CD4-positive, alpha-beta T cell (primary cell): Measurements from ENCODE around the gene TREML1. TPM values are rescaled to one million over a fixed set of nuclear protein-coding genes. Genes with fewer than 3 reads are reported as not detected.

Experiments
- ATAC-seq: fragments of 200-7000 bp; cut with Tn5 transposase; one replicate; pipeline ENCODE4 v1.10.0; 2022; ENCODE audit warnings: mild to moderate bottlenecking; ENCODE audit not compliant: poor library complexity
- CTCF ChIA-PET: fragments of 350-600 bp; sonication (Branson Sonifier 250); formaldehyde crosslinking; loops from one replicate; lab custom pipeline; 2021; ENCODE audit warnings: antibody characterized with exemption, inconsistent platforms; lab: Charles Lee
- POLR2A ChIA-PET: fragments of 350-600 bp; sonication (Branson Sonifier 250); formaldehyde crosslinking; loops from one replicate; lab custom pipeline; 2021; ENCODE audit warnings: antibody characterized with exemption, inconsistent platforms; lab: Charles Lee
- DNase-seq, 14 experiments: peaks; one replicate each; pipeline ENCODE4 v3.0.0-alpha.2; 2013 to 2020; ENCODE audit warnings: mixed read lengths in 2 of 14
- H3K27ac ChIP-seq, 2 donors: one replicate each; pipeline versions ENCODE4 v1.5.1 to v1.7.0; 2013; ENCODE audit warnings: low read length in 2 of 2, low read depth in 1 of 2, mild to moderate bottlenecking in 1 of 2
- H3K27me3 ChIP-seq, 2 experiments: 1 replicate in 1 of 2; 2 replicates in 1 of 2; pipeline versions ENCODE4 v1.6.1 to v1.7.0; 2013; ENCODE audit warnings: low read length in 2 of 2, control low read depth in 1 of 2, mild to moderate bottlenecking in 1 of 2, moderate library complexity in 1 of 2; ENCODE audit not compliant: insufficient read depth in 2 of 2, control insufficient read depth in 1 of 2
- H3K36me3 ChIP-seq: one replicate; pipeline ENCODE4 v1.6.1; 2013; ENCODE audit warnings: low read length, control low read depth; ENCODE audit not compliant: insufficient read depth
- H3K4me1 ChIP-seq: one replicate; pipeline ENCODE4 v1.6.1; 2013; ENCODE audit warnings: low read length, control low read depth; ENCODE audit not compliant: insufficient read depth
- H3K4me3 ChIP-seq: one replicate; pipeline ENCODE4 v1.5.1; 2013; ENCODE audit warnings: mild to moderate bottlenecking, low read length, moderate library complexity
- H3K9me3 ChIP-seq, 2 experiments: 1 replicate in 1 of 2; 2 replicates in 1 of 2; pipeline versions ENCODE4 v1.6.1 to v1.7.0; 2013; ENCODE audit warnings: low read length in 2 of 2, mild to moderate bottlenecking in 2 of 2, control low read depth in 1 of 2, moderate library complexity in 1 of 2; ENCODE audit not compliant: control insufficient read depth in 1 of 2, insufficient read depth in 1 of 2
- H3K27ac Mint-ChIP-seq: one replicate; pipeline ENCODE4 v1.8.0; 2020; ENCODE audit warnings: mixed read lengths
- H3K27me3 Mint-ChIP-seq: one replicate; pipeline ENCODE4 v1.8.0; 2021; ENCODE audit warnings: mixed read lengths
- H3K36me3 Mint-ChIP-seq: one replicate; pipeline ENCODE4 v1.8.0; 2021; ENCODE audit warnings: low read depth, mixed read lengths
- H3K4me1 Mint-ChIP-seq: one replicate; pipeline ENCODE4 v1.8.0; 2021; ENCODE audit warnings: low read depth, mixed read lengths
- H3K4me3 Mint-ChIP-seq: one replicate; pipeline ENCODE4 v1.8.0; 2020; ENCODE audit warnings: mild to moderate bottlenecking, mixed read lengths
- H3K9me3 Mint-ChIP-seq: one replicate; pipeline ENCODE4 v1.8.0; 2020; ENCODE audit warnings: mixed read lengths
- CTCF ChIP-seq: fragments of 200-600 bp; IDR thresholded peaks from one replicate; pipeline ENCODE4 v1.8.0; 2022; ENCODE audit warnings: antibody characterized with exemption, mild to moderate bottlenecking
- intact Hi-C, 2 experiments: fragments of 100-400 bp; cut with DNase I in 1 of 2; cut with micrococcal nuclease in 1 of 2; formaldehyde crosslinking; loops; one replicate each; pipeline versions ENCODE4 v1.15.1 to v1.9.0; 2023 to 2025; cut with DNase I, micrococcal nuclease
- total RNA-seq, 174 experiments: library from RNA in 2 of 174; stranded (reverse) in 2 of 174; gene quantifications; one replicate each; pipeline ENCODE4 v1.2.3 and lab custom pipeline; 2021 to 2026

TREML1 gene
- total RNA-seq, 2 experiments from 2014 or later: not detected

- H3K4me1 Mint-ChIP-seq: no peaks in the 10 kb centered on the region
- intact Hi-C loops: no loop called here
- H3K27ac ChIP-seq: no peak overlapping the region
Observed at GRCh38 chr6:41161380-41161779, 7.2 kb upstream of the TREML1 start.

GRCh38 chr6:41160933-41161332 lies 6.8 kb upstream of the TREML1 start:
- DNase-seq (no peak), ATAC-seq (no peak)
- Histone ChIP-seq H3K27ac (no peak overlapping the region), H3K4me1 (no peaks in the 10 kb centered on the region), H3K27me3 (peaks cover 0 to 2% of the 10 kb centered on the region in 2 experiments), H3K4me3 (no peak overlapping the region), H3K9me3 (no peaks in the 10 kb centered on the region), H3K36me3 (no peaks in the 10 kb centered on the region)
- CTCF ChIA-PET: no interaction called here
- Mint-ChIP-seq H3K27me3 (peaks cover 13% of the 10 kb centered on the region), H3K27ac (no peak overlapping the region), H3K4me3 (no peak overlapping the region), H3K36me3 (no peaks in the 10 kb centered on the region), H3K4me1 (no peaks in the 10 kb centered on the region), H3K9me3 (no peaks in the 10 kb centered on the region)
- intact Hi-C loops: no loop called here
- POLR2A ChIA-PET: no interaction called here
- TF ChIP-seq CTCF: no peak

More at GRCh38 chr6:41161380-41161779, 7.2 kb upstream of the TREML1 start:
- Mint-ChIP-seq H3K27ac (no peak overlapping the region), H3K36me3 (no peaks in the 10 kb centered on the region), H3K9me3 (no peaks in the 10 kb centered on the region), H3K4me3 (no peak overlapping the region), H3K27me3 (peaks cover 13% of the 10 kb centered on the region)
- ChIA-PET POLR2A (no interaction called here), CTCF (no interaction called here)
- Histone ChIP-seq H3K4me3 (no peak overlapping the region), H3K27me3 (peaks cover 0 to 2% of the 10 kb centered on the region in 2 experiments), H3K9me3 (no peaks in the 10 kb centered on the region), H3K4me1 (no peaks in the 10 kb centered on the region), H3K36me3 (no peaks in the 10 kb centered on the region)
- ATAC-seq (no peak), DNase-seq (no peak)
- no peak for TF ChIP-seq CTCF

- no peak for TF ChIP-seq CTCF
- ChIA-PET POLR2A (no interaction called here), CTCF (no interaction called here)
- Mint-ChIP-seq H3K36me3 (no peaks in the 10 kb centered on the region), H3K4me1 (no peaks in the 10 kb centered on the region), H3K4me3 (no peak overlapping the region), H3K27me3 (peaks cover 13% of the 10 kb centered on the region), H3K9me3 (no peaks in the 10 kb centered on the region), H3K27ac (no peak overlapping the region)
- DNase-seq (no peak), ATAC-seq (no peak)
- Histone ChIP-seq H3K27me3 (peaks cover 0 to 2% of the 10 kb centered on the region in 2 experiments), H3K36me3 (no peaks in the 10 kb centered on the region), H3K9me3 (no peaks in the 10 kb centered on the region), H3K4me1 (no peaks in the 10 kb centered on the region), H3K27ac (no peak overlapping the region), H3K4me3 (no peak overlapping the region)
- intact Hi-C loops: loop anchor here in 1 of 2 experiments (5.0 kb wide), 1 partner anchor 42 kb away; no protein-coding TSS in a partner anchor
Observed at GRCh38 chr6:41159415-41160082, 5.4 kb upstream of the TREML1 start.
